T-helper 1 cell (primary cell): Measurements from ENCODE around the gene CGB2.
"Not testable (repeated sequence)": the region's sequence is repeated elsewhere in the genome, so short reads cannot be mapped to it uniquely, and the experiment has no call there.

Experiments used
- DNase-seq, 5 donors: peaks; one replicate each; pipeline ENCODE4 v3.0.0-alpha.2; 2012 to 2020

CGB2 gene

GRCh38 chr19:49011194-49011593, 20.5 kb upstream of the CGB2 start:
- DNase-seq: no peak

GRCh38 chr19:49014123-49014869, 17.4 kb upstream of the CGB2 start:
- DNase-seq: no peak

GRCh38 chr19:49014870-49015255, 16.8 kb upstream of the CGB2 start:
- DNase-seq: no peak

GRCh38 chr19:49016067-49016839, 15.4 kb upstream of the CGB2 start:
- DNase-seq: no peak

GRCh38 chr19:49017041-49017665, 14.5 kb upstream of the CGB2 start, which contains the start of gene LHB:
Gene LHB (minus strand): TSS chr19:49017091. CDS start chr19:49017081, 10 bp downstream.
- no peak for DNase-seq

- DNase-seq: peak; percentile 42 to 61 (median 56)
Observed at GRCh38 chr19:49017666-49018351, 13.9 kb upstream of the CGB2 start.

GRCh38 chr19:49018388-49019241, 13.1 kb upstream of the CGB2 start:
- not testable (repeated sequence) for DNase-seq

GRCh38 chr19:49019242-49019932, 12.3 kb upstream of the CGB2 start:
- DNase-seq: peak; percentile 41 to 60 (median 51)

GRCh38 chr19:49020342-49020741, 11.3 kb upstream of the CGB2 start:
- DNase-seq: no peak

GRCh38 chr19:49020931-49021895, 10.5 kb upstream of the CGB2 start:
- no peak for DNase-seq

GRCh38 chr19:49022116-49022515, 9.6 kb upstream of the CGB2 start:
- DNase-seq: no peak

- not testable (repeated sequence) for DNase-seq
Observed at GRCh38 chr19:49024233-49024632, 7.5 kb upstream of the CGB2 start, which contains the start of gene CGB3. Gene CGB3 (minus strand): TSS chr19:49024333. CDS start chr19:49023971, 362 bp downstream.

- DNase-seq: not testable (repeated sequence)
Observed at GRCh38 chr19:49025088-49025487, 6.6 kb upstream of the CGB2 start.

- DNase-seq: not testable (repeated sequence)
Observed at GRCh38 chr19:49025599-49025998, 6.1 kb upstream of the CGB2 start.

GRCh38 chr19:49028686-49029085, 3.0 kb upstream of the CGB2 start:
- not testable (repeated sequence) for DNase-seq

GRCh38 chr19:49029749-49030148, 1.9 kb upstream of the CGB2 start:
- not testable (repeated sequence) for DNase-seq

GRCh38 chr19:49030323-49030722, 1.4 kb upstream of the CGB2 start:
- not testable (repeated sequence) for DNase-seq

- DNase-seq: peak in 1 of 5 donors; percentile 57
Observed at GRCh38 chr19:49036815-49037214, 5.1 kb downstream of the CGB2 start, which contains the start of gene CGB1. Gene CGB1 (minus strand): TSS chr19:49036895. CDS start chr19:49036711, 184 bp downstream.

GRCh38 chr19:49038111-49038510, 6.4 kb downstream of the CGB2 start:
- not testable (repeated sequence) for DNase-seq
